DLD1 (cell line): ENCODE results near the gene OTOF.

Source experiments
- in situ Hi-C: cut with HindIII; loops from 2 replicates; pipeline ENCODE4 v1.10.0; 2017; ENCODE audit warnings: low sequenced_read_pairs

OTOF gene

GRCh38 chr2:26414311-26414710 lies 63.6 kb downstream of the OTOF start:
- in situ Hi-C loops, result no loop called here

GRCh38 chr2:26412091-26412673 lies 65.7 kb downstream of the OTOF start:
- in situ Hi-C loops, result no loop called here

- in situ Hi-C loops, result no loop called here
Measured at GRCh38 chr2:26411419-26411818, 66.5 kb downstream of the OTOF start.

- in situ Hi-C loops, result no loop called here
Measured at GRCh38 chr2:26410764-26411243, 67.1 kb downstream of the OTOF start.

GRCh38 chr2:26409785-26410184 lies 68.1 kb downstream of the OTOF start:
- in situ Hi-C loops, result no loop called here

- in situ Hi-C loops, result no loop called here
Measured at GRCh38 chr2:26407526-26407925, 70.4 kb downstream of the OTOF start.
